ENCODE measurements around the gene TSPAN17. TPM values are rescaled to one million over a fixed set of nuclear protein-coding genes. Genes with fewer than 3 reads are reported as not detected.
A peak's percentile ranks its signal among the peaks of the same experiment; 100 is the strongest.

Gene TSPAN17
- total and polyA plus RNA-seq, 2 donors from 2014 or later = 32.1 to 34.3 TPM

GRCh38 chr5:176680226-176680563 is 32.9 kb downstream of the TSPAN17 start:
- H3K4me1 ChIP-seq (ENCODE audit: control insufficient read depth in 2 of 3, insufficient read depth in 2 of 3, low read depth in 1 of 3, low read length in 3 of 3) = peaks cover 0 to 8% (median 2%) of the 10 kb centered on the region in 3 donors
- peaks cover 0 to under 1% (median 0%) of the 10 kb centered on the region in 3 donors for H3K9me3 ChIP-seq (ENCODE audit: control insufficient read depth in 2 of 3, insufficient read depth in 1 of 3, low read length in 3 of 3)
- no peak overlapping the region for H3K9ac ChIP-seq (ENCODE audit: low read length in 3 of 3)
- intact Hi-C loops (cut with DNase I) = no loop called here
- peaks cover 2% of the 10 kb centered on the region for H3K27me3 ChIP-seq (ENCODE audit: control insufficient read depth, insufficient read depth, low read length)
- no peak for TF ChIP-seq CTCF (IDR thresholded peaks at IDR 0.05; ENCODE audit: borderline replicate concordance, extremely low read depth, insufficient read depth)
- no peak overlapping the region for H3K4me3 ChIP-seq (ENCODE audit: low read length in 3 of 3)
- no peaks in the 10 kb centered on the region for H3K36me3 ChIP-seq (ENCODE audit: control insufficient read depth in 2 of 3, insufficient read depth in 3 of 3, low read length in 3 of 3)
- DNase-seq = peak in 3 of 5 donors; percentile 32 to 60 (median 46)
- no peak overlapping the region for H3K27ac ChIP-seq (ENCODE audit: low read depth in 2 of 2, low read length in 2 of 2)
- no peak for FAIRE-seq

GRCh38 chr5:176682016-176682531 is 34.8 kb downstream of the TSPAN17 start:
- DNase-seq = peak in 1 of 5 donors; percentile 16
- Histone ChIP-seq H3K36me3 (ENCODE audit: control insufficient read depth in 2 of 3, insufficient read depth in 3 of 3, low read length in 3 of 3) (no peaks in the 10 kb centered on the region), H3K4me1 (ENCODE audit: control insufficient read depth in 2 of 3, insufficient read depth in 2 of 3, low read depth in 1 of 3, low read length in 3 of 3) (peaks cover 0 to 6% (median 0%) of the 10 kb centered on the region in 3 donors), H3K27ac (ENCODE audit: low read depth in 2 of 2, low read length in 2 of 2) (no peak overlapping the region), H3K9me3 (ENCODE audit: control insufficient read depth in 2 of 3, insufficient read depth in 1 of 3, low read length in 3 of 3) (peaks cover 0 to 4% (median 2%) of the 10 kb centered on the region in 3 donors), H3K4me3 (ENCODE audit: low read length in 3 of 3) (no peak overlapping the region), H3K9ac (ENCODE audit: low read length in 3 of 3) (no peak overlapping the region), H3K27me3 (ENCODE audit: control insufficient read depth, insufficient read depth, low read length) (peaks cover 2% of the 10 kb centered on the region)
- no peak for FAIRE-seq
- no peak for TF ChIP-seq CTCF (IDR thresholded peaks at IDR 0.05; ENCODE audit: borderline replicate concordance, extremely low read depth, insufficient read depth)
- intact Hi-C loops (cut with DNase I) = no loop called here

GRCh38 chr5:176685010-176685409 is 37.7 kb downstream of the TSPAN17 start:
- no peak overlapping the region for H3K4me3 ChIP-seq (ENCODE audit: low read length in 3 of 3)
- TF ChIP-seq CTCF (IDR thresholded peaks at IDR 0.05; ENCODE audit: borderline replicate concordance, extremely low read depth, insufficient read depth) = no peak
- no peaks in the 10 kb centered on the region for H3K36me3 ChIP-seq (ENCODE audit: control insufficient read depth in 2 of 3, insufficient read depth in 3 of 3, low read length in 3 of 3)
- intact Hi-C loops (cut with DNase I) = no loop called here
- no peak overlapping the region for H3K9ac ChIP-seq (ENCODE audit: low read length in 3 of 3)
- H3K4me1 ChIP-seq (ENCODE audit: control insufficient read depth in 2 of 3, insufficient read depth in 2 of 3, low read depth in 1 of 3, low read length in 3 of 3) = no peaks in the 10 kb centered on the region
- H3K27me3 ChIP-seq (ENCODE audit: control insufficient read depth, insufficient read depth, low read length) = peaks cover 2% of the 10 kb centered on the region
- DNase-seq = no peak
- no peak overlapping the region for H3K27ac ChIP-seq (ENCODE audit: low read depth in 2 of 2, low read length in 2 of 2)
- no peak for FAIRE-seq
- peaks cover 0 to 4% (median 2%) of the 10 kb centered on the region in 3 donors for H3K9me3 ChIP-seq (ENCODE audit: control insufficient read depth in 2 of 3, insufficient read depth in 1 of 3, low read length in 3 of 3)

- H3K4me3 ChIP-seq (ENCODE audit: low read length in 3 of 3) = no peak overlapping the region
- FAIRE-seq (no peak), DNase-seq (no peak)
- no peaks in the 10 kb centered on the region for H3K36me3 ChIP-seq (ENCODE audit: control insufficient read depth in 2 of 3, insufficient read depth in 3 of 3, low read length in 3 of 3)
- no peak for TF ChIP-seq CTCF (IDR thresholded peaks at IDR 0.05; ENCODE audit: borderline replicate concordance, extremely low read depth, insufficient read depth)
- peaks cover 0 to 4% (median 2%) of the 10 kb centered on the region in 3 donors for H3K9me3 ChIP-seq (ENCODE audit: control insufficient read depth in 2 of 3, insufficient read depth in 1 of 3, low read length in 3 of 3)
- intact Hi-C loops (cut with DNase I) = no loop called here
- H3K9ac ChIP-seq (ENCODE audit: low read length in 3 of 3) = no peak overlapping the region
- no peaks in the 10 kb centered on the region for H3K4me1 ChIP-seq (ENCODE audit: control insufficient read depth in 2 of 3, insufficient read depth in 2 of 3, low read depth in 1 of 3, low read length in 3 of 3)
- H3K27ac ChIP-seq (ENCODE audit: low read depth in 2 of 2, low read length in 2 of 2) = no peak overlapping the region
- no peaks in the 10 kb centered on the region for H3K27me3 ChIP-seq (ENCODE audit: control insufficient read depth, insufficient read depth, low read length)
Measured at GRCh38 chr5:176687247-176687646, 40.0 kb downstream of the TSPAN17 start.
